ENCODE results near the gene DSE.

- TF ChIP-seq, protein P1, sequence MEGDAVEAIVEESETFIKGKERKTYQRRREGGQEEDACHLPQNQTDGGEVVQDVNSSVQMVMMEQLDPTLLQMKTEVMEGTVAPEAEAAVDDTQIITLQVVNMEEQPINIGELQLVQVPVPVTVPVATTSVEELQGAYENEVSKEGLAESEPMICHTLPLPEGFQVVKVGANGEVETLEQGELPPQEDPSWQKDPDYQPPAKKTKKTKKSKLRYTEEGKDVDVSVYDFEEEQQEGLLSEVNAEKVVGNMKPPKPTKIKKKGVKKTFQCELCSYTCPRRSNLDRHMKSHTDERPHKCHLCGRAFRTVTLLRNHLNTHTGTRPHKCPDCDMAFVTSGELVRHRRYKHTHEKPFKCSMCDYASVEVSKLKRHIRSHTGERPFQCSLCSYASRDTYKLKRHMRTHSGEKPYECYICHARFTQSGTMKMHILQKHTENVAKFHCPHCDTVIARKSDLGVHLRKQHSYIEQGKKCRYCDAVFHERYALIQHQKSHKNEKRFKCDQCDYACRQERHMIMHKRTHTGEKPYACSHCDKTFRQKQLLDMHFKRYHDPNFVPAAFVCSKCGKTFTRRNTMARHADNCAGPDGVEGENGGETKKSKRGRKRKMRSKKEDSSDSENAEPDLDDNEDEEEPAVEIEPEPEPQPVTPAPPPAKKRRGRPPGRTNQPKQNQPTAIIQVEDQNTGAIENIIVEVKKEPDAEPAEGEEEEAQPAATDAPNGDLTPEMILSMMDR (conservative IDR thresholded peaks at IDR 0.05; ENCODE audit: low read depth, low read length), result no peak
- TF ChIP-seq EZH2 (IDR thresholded peaks at IDR 0.05; ENCODE audit: low read length, unreplicated experiment) (no peak), EZH2phosphoT487 (IDR thresholded peaks at IDR 0.05; ENCODE audit: borderline replicate concordance, low read length) (no peak)
These were observed 104.4 kb downstream of the DSE start for GRCh38 chr6:116475141-116475540.

Measured in PC-3 (cell line).